Right cardiac atrium (tissue), 5 donors: Measurements from ENCODE around the gene YWHAG. TPM values are rescaled to one million over a fixed set of nuclear protein-coding genes. Genes with fewer than 3 reads are reported as not detected.
A peak's percentile ranks its signal among the peaks of the same experiment; 100 is the strongest.
"Not testable (repeated sequence)": the region's sequence is repeated elsewhere in the genome, so short reads cannot be mapped to it uniquely, and the experiment has no call there.

ENCODE experiments used
- ATAC-seq, 2 donors: fragments of 200-7000 bp; cut with Tn5 transposase; one replicate each; pipeline versions ENCODE4 v1.8.0 to v1.9.1; 2020; ENCODE audit warnings: moderate library complexity in 2 of 2, mild to moderate bottlenecking in 1 of 2
- DNase-seq, 3 donors: peaks; one replicate each; pipeline ENCODE4 v3.0.0-alpha.2; 2020
- H3K27ac ChIP-seq: one replicate; pipeline ENCODE4 v1.5.1; 2013; ENCODE audit warnings: mild to moderate bottlenecking, low read length, control low read depth, moderate library complexity
- H3K27me3 ChIP-seq: one replicate; pipeline ENCODE4 v1.6.1; 2013; ENCODE audit not compliant: control insufficient read depth, insufficient read depth
- H3K4me1 ChIP-seq: one replicate; pipeline ENCODE4 v1.6.1; 2013; ENCODE audit warnings: low read length; ENCODE audit not compliant: control insufficient read depth, insufficient read depth
- H3K4me3 ChIP-seq: one replicate; pipeline ENCODE4 v1.5.1; 2013; ENCODE audit warnings: low read length, control low read depth
- H3K9me3 ChIP-seq: one replicate; pipeline ENCODE4 v1.6.1; 2013; ENCODE audit warnings: low read length; ENCODE audit not compliant: control insufficient read depth
- WGBS: extraction: QIAGEN DNeasy Blood & Tissue Kit; methylation state at CpG from one replicate; pipeline ENCODE4 v1.1.7; 2013; 5-methylcytosine and 5-hydroxymethylcytosine counted together
- intact Hi-C, 4 donors: fragments of 100-400 bp; cut with DNase I; formaldehyde crosslinking; loops; one replicate each; pipeline versions ENCODE4 v1.11.0 to v1.14.0; 2022 to 2023
- polyA plus RNA-seq: library from polyadenylated mRNA; stranded (reverse); fragments of 200-250 nt; gene quantifications from one replicate; pipeline ENCODE4 v1.2.3, GENCODE V29; 2013
- total RNA-seq, 4 donors: library from RNA; stranded (reverse); fragmentation: NEBNext Ultra II Directional; extraction: Animal tissue kit (Norgen Biotek cat#: 25700); gene quantifications; one replicate each; pipeline ENCODE4 v1.2.1, GENCODE V29; 2021
- donor health status: healthy with polysubstance abuse.
- donor health status: DM: no; HTN: yes; CAD: no.
- donor health status: DM: no; HTN: no; CAD: no.
- donor health status: DM: no; HTN: yes; CAD: no; lungs with severe emphysema.
- donor health status: DM: yes; HTN: yes; CAD: no.

The YWHAG gene
- total and polyA plus RNA-seq, 5 donors = 139 to 282 (median 237) TPM

DNA sequence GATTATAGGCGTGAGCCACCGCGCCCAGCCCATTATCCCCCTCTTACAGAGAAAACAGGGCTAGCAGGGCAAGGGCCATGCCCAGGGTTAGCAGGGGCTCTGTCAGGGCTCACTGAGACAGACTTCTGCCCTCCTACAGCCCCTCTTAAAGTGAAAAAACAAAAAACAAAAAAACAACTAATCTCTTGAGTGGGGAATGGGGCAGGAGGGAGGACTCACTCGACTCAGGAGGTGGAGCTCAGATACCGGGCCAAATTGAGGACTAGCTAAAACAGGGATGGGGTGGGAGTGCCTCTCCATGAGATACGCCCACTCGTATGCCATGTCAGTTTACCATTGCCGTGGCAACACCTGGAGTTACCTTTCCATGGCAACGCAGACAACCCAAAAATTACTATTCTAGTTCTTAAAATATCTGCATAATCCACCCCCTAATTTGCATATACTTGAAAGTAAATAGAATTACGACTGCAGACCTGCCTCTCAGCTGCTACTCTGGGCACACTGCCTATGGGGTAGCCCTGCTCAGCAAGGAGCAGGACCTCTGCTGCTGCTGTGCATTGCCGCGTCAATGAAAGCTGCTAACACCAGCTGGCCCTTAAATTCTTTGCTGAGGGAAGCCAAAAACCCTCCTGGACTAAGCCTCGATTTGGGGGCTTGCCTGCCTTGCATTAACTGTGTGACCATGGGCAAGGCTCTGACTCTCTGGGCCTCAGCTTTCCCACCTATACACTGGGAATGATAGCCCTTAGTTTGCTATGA lies 37.4 kb upstream of the YWHAG start:
- Histone ChIP-seq H3K9me3 (no peaks in the 10 kb centered on the region), H3K27me3 (no peaks in the 10 kb centered on the region), H3K4me3 (no peak overlapping the region), H3K4me1 (peaks cover 3% of the 10 kb centered on the region), H3K27ac (no peak overlapping the region)
- intact Hi-C loops = loop anchor here in 1 of 4 donors (10.0 kb wide), 1 partner anchor 51 kb away; no protein-coding TSS in a partner anchor
- DNase-seq (no peak), ATAC-seq (no peak)
- 68% methylated on average over 13 of the region's 13 CpGs for WGBS

DNA sequence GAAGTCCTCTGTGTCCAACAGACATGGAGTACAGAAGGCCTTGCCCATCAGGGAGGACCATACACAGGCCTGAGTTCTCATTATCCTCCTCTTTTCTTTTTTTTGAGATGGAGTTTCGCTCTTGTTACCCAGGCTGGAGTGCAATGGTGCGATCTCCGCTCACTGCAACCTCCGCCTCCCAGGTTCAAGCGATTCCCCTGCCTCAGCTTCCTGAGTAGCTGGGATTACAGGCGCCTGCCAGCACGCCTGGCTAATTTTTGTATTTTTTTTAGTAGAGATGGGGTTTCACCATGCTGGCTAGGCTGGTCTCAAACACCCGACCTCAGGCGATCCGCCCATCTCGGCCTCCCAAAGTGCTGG lies 36.8 kb upstream of the YWHAG start:
- intact Hi-C loops = loop anchor here in 1 of 4 donors (10.0 kb wide), 1 partner anchor 51 kb away; no protein-coding TSS in a partner anchor
- H3K27me3 ChIP-seq, H3K27ac ChIP-seq, H3K4me1 ChIP-seq, ATAC-seq, H3K4me3 ChIP-seq, H3K9me3 ChIP-seq, DNase-seq: not testable (repeated sequence)
- 93% methylated on average over 11 of the region's 11 CpGs for WGBS

DNA sequence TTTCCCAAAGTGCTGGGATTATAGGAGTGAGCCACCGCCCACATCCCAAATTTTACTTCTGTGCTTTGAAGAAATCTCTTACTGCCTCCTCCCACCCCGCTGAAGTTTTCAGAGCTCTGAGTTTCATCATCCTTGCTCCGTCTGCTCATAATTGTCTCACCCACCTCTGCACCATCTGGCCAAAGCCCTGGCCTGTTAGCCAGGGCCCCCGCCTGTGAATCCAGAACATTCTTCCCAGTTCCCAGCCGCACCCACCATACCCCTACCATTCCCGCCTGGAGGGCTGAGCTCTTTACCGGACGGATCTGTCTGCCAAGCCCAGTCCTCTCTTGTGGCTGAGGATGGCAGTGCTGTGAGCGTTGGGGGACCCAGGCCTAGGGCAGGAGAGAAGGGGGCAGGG lies 36.2 kb upstream of the YWHAG start:
- no peak overlapping the region for H3K4me3 ChIP-seq
- 87% methylated on average over 9 of the region's 9 CpGs for WGBS
- DNase-seq (no peak), ATAC-seq (no peak)
- peaks cover 3% of the 10 kb centered on the region for H3K4me1 ChIP-seq
- no peaks in the 10 kb centered on the region for H3K27me3 ChIP-seq
- H3K9me3 ChIP-seq = no peaks in the 10 kb centered on the region
- intact Hi-C loops = loop anchor here in 1 of 4 donors (10.0 kb wide), 1 partner anchor 50 kb away; no protein-coding TSS in a partner anchor
- no peak overlapping the region for H3K27ac ChIP-seq

DNA sequence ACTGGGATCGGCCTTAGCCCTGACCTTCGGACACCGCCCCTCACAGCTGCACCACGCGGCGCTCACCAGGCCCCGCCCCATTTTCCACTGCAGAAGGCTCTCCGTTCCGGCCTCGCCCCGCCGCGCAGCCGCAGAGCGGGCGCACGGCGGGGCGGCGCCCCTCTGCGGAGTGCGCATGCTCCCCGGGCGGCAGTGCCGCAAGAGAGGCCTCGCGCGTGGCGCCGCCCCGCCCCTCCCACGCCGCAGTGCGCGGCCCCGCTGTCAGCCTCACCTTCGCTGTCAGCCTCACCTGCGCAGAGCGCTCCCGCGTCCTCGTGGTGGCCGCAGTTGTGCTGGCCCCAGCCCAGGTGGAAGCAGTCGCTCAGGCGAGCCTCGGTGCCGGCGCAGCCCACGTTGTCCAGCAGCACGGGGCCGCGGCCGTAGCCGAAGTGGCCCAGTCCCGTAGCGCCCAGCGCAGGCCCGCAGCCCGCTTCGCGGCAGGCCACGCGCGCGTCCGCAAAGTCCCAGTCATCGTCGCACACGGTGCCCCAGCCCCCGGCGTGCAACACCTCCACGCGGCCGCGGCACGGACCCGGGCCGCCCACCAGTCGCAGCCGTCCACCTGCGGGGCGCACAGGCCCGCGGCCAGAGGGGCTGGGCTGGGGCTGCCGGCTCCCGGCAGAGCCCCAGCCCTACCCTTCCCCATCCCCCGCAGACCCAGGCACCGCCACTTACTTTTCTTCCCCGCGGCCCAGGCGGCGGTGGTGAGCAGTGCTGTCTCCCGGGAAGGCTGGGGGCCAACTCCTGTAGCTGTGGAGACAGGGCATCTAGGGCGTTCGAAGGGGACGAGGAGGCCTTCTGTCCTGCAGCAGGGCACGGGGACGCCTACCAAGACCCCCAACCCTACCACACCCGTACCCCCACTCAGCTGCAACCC lies 34.6 kb upstream of the YWHAG start:
- intact Hi-C loops = loop anchor here in 1 of 4 donors (10.0 kb wide), 1 partner anchor 49 kb away; no protein-coding TSS in a partner anchor
- peak; percentile 92 to 94 for ATAC-seq
- 2% methylated on average over 99 of the region's 99 CpGs for WGBS
- Histone ChIP-seq H3K9me3 (no peaks in the 10 kb centered on the region), H3K27me3 (no peaks in the 10 kb centered on the region), H3K27ac (peak overlapping the region; percentile 89), H3K4me1 (peaks cover 3% of the 10 kb centered on the region), H3K4me3 (peak overlapping the region; percentile 33)
- DNase-seq = peak; percentile 97 to 98 (median 98)

DNA sequence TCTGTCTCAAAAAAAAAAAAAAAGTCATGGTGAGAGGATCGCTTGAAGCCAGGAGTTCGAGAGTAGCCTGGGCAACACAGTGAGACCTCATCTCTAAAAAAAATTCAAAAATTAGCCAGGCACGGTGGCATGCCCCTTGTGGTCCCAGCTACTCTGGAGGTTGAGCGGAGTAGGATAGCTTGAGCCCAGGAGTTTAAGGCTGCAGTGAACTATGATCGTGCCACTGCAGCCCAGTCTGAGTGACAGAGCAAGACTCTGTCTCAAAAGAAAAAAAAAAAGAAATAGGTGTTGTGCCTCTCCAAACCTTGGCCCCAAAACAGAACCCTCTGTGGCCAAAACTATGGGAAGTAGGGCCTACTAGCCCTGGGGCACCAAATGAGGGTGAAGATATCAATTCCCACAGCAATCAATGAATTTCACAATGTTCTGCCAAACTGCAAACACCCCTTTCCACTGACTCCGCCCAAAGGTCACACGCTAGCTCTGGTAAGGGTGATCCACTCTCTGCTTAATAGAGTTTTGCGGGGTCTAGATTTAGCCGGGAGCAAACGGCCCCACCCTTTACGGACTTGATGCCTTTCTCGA lies 33.8 kb upstream of the YWHAG start:
- H3K9me3 ChIP-seq = no peaks in the 10 kb centered on the region
- intact Hi-C loops = loop anchor here in 1 of 4 donors (10.0 kb wide), 1 partner anchor 48 kb away; no protein-coding TSS in a partner anchor
- H3K27me3 ChIP-seq = no peaks in the 10 kb centered on the region
- peak overlapping the region; percentile 7 for H3K4me3 ChIP-seq
- H3K27ac ChIP-seq = peak overlapping the region; percentile 89
- WGBS = 40% methylated on average over 12 of the region's 12 CpGs
- H3K4me1 ChIP-seq = peaks cover 3% of the 10 kb centered on the region
- no peak for DNase-seq
- peak in 1 of 2 donors; percentile 0 for ATAC-seq

DNA sequence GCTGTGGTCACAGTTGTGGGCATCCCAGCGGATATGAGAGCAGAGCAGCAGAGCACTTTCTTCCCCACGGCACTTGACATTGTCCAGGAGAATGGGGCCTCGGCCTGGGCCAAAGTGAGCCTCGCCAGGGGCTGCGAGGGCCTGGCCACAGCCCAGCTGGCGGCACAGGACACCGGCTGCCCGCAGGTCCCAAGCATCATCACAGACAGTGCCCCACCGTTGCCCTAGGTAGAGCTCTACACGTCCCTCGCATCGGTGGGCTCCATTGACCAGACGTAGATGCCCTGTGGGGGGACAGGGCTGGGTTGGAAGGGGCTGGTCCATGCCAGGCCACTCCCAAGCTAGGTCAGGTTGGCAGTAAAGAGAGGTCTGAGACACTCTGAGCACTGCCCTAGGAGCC lies 31.3 kb upstream of the YWHAG start:
- intact Hi-C loops = loop anchor here in 1 of 4 donors (10.0 kb wide), 1 partner anchor 45 kb away; no protein-coding TSS in a partner anchor
- Histone ChIP-seq H3K9me3 (no peaks in the 10 kb centered on the region), H3K4me3 (no peak overlapping the region), H3K27me3 (no peaks in the 10 kb centered on the region), H3K27ac (no peak overlapping the region), H3K4me1 (peaks cover 3% of the 10 kb centered on the region)
- DNase-seq (no peak), ATAC-seq (no peak)
- WGBS = 97% methylated on average over 13 of the region's 13 CpGs

DNA sequence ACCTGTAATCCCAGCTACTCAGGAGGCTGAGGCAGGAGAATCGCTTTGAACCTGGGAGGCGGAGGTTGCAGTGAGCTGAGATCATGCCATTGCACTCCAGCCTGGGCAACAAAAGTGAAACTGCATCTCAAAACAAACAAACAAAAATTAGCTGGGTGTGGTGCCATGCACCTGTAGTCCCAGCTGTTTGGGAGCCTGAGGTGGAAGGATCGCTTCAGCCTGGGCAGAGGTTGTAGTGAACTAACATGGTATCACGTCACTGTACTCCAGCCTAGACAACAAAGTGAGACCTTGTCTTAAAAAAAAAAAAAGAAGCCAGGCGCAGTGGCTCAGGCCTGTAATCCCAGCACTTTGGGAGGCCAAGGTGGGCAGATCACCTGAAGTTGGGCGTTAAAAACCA lies 29.0 kb upstream of the YWHAG start:
- H3K27me3 ChIP-seq, H3K27ac ChIP-seq, ATAC-seq, intact Hi-C loops, H3K4me1 ChIP-seq, DNase-seq, H3K4me3 ChIP-seq, H3K9me3 ChIP-seq: not testable (repeated sequence)
- WGBS = 98% methylated on average over 6 of the region's 6 CpGs

DNA sequence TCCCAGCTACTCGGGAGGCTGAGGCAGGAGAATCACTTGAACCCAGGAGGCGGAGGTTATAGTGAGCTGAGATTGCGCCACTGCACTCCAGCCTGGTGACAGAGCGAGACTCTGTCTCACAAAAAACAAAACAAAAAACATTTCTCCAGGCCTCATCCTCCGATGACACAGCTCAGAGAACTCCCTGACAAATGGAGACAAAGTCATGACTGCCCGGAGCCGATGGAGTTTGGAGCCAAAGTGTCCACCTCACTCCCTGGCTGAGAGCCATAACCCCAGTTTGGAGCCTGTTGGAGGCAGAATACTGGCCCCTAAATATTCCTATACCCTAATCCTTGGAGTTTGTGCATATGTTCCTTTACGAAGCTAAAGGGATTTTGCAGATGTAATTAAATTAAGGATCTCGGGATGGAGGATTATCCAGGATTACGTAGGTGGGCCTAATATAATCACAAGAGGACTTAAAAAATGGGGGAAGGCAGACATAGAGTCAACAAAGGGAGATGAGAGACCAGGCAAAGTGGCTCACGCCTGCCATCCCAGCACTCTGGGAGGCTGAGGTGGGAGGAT lies 28.0 kb upstream of the YWHAG start:
- no peaks in the 10 kb centered on the region for H3K4me1 ChIP-seq
- H3K27ac ChIP-seq = no peak overlapping the region

DNA sequence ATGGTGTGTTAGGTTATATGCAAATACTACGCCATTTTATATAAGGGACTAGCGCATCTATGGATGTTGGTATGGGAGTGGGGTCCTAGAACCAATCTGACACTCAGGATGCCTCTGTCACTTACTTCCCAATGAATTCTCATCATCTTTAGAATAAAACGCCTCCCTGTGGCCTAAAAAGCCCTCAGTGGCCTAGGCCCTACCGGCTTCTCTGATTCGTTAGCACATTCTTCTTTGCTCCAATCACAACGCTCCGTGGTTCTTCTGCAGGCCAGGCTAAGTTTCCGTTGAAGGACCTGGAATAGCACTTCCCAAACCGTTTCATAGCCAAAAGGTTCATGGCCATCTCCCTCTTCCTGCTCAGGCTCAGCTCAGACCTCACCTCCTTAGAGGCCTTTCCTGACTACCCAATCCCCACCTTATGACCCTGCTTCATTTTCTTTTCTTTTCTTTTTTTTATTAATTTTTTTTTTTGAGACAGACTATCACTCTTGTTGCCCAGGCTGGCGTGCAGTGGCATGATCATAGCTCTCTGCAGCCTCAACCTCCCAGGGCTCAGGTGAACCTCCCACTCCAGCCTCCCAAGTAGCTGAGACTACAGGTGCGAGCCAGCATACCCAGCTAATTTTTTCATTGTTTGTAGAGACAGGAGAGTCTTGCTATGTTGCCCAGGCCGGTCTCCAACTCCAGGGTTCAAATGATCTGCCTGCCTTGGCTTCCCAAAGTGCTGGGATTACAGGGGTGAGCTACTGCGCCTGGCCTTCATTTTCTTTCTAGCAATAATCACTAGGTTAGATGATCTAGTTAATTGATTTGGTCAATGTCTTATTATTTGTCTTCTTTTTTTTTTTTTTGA lies 24.5 kb upstream of the YWHAG start:
- no peak for ATAC-seq
- intact Hi-C loops = no loop called here
- no peak overlapping the region for H3K4me3 ChIP-seq
- H3K4me1 ChIP-seq = peaks cover 5% of the 10 kb centered on the region
- no peak for DNase-seq
- no peak overlapping the region for H3K27ac ChIP-seq
- no peaks in the 10 kb centered on the region for H3K27me3 ChIP-seq
- WGBS = 66% methylated on average over 13 of the region's 13 CpGs
- H3K9me3 ChIP-seq = no peaks in the 10 kb centered on the region

More for the DNA sequence above, 28.0 kb upstream of the YWHAG start:
- WGBS = 81% methylated on average over 11 of the region's 11 CpGs
- Histone ChIP-seq H3K9me3 (no peaks in the 10 kb centered on the region), H3K27me3 (no peaks in the 10 kb centered on the region), H3K4me3 (no peak overlapping the region)
- intact Hi-C loops = no loop called here
- peak in 1 of 3 donors; percentile 2 for DNase-seq
- ATAC-seq = no peak

DNA sequence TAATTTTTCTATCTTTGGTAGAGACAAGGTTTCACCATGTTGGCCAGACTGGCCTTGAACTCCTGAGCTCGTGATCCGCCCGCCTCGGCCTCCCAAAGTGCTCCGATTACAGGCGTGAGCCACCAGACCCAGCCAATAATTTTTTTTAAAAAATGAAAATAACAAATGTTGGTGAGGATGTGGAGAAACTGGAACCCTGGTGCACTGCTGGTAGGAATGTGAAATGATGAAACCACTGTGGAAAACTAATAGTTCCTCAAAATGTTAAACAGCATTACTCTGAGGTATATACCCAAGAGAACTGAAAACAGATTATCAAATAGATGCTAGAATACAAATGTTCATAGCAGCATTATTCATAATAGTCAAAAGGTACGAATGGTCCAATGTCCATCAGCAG lies 23.0 kb upstream of the YWHAG start:
- WGBS = 93% methylated on average over 7 of the region's 7 CpGs
- H3K27ac ChIP-seq = no peak overlapping the region
- ATAC-seq (no peak), DNase-seq (peak in 1 of 3 donors; percentile 46)
- intact Hi-C loops = no loop called here
- H3K4me3 ChIP-seq = no peak overlapping the region
- no peaks in the 10 kb centered on the region for H3K9me3 ChIP-seq
- peaks cover 8% of the 10 kb centered on the region for H3K4me1 ChIP-seq
- no peaks in the 10 kb centered on the region for H3K27me3 ChIP-seq
